Right hindlimb (tissue), 1 donor: ENCODE results near the gene MFN2.
"Not testable (repeated sequence)": the region's sequence is repeated elsewhere in the genome, so short reads cannot be mapped to it uniquely, and the experiment has no call there.

Experiments
- DNase-seq: peaks from one replicate; pipeline ENCODE4 v3.0.0-alpha.2; 2018

Gene MFN2

DNA sequence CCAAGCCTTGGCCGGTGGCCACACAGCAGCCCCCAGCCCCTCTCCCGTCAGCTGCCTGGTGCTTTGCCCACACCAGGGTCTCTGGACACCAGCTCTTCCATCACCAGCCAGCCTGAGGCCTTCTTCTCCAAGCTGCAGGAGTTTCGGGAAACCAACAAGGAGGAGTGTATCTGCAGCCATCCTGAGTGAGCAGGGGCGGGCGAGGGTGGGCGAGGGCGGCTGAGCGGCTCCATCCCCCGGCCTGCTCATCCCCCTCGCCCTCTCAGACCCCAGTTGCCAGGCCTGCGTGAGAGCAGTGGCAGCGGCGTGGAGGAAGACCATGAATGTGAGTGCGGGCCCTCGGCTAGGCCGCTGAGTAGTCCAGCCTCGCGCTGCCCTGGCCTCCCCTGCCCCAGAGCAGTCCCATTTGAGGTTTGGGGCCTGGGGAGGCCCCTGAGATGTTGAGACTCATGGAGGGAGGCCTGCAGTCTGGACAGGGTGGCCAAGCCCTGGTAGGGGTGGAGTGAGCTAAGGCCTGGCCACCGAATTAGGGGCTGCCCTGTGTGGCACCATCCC is 48.8 kb downstream of the MFN2 start:
- DNase-seq, result no peak

DNA sequence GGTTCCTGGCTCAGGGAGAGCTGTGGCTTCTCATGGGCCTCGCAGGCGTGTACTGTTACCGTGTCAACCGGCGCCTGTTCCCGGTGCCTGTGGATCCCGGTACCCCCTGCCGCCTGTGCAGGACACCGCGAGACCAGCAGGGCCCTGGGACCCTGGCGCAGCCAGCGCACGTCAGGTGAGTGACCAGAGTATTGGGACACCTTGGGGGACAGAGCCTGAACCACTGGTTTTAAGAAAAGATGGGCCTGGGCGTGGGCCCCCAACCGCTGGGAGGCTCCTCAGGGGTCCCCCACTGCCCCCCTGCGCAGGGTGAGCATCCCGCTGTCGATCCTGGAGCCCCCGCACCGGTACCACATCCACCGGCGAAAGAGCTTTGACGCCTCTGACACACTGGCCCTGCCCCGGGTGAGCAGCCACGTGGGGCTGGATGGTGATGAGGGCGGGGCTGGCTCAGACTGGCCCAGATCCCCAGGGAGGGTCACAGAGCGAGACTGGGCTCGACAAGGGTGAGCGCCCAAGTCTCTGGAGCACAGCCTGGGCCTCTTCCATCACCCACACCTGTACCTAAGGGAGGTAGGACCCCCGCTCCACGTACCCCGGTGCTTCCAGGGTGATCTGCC is 49.6 kb downstream of the MFN2 start:
- DNase-seq, result no peak

DNA sequence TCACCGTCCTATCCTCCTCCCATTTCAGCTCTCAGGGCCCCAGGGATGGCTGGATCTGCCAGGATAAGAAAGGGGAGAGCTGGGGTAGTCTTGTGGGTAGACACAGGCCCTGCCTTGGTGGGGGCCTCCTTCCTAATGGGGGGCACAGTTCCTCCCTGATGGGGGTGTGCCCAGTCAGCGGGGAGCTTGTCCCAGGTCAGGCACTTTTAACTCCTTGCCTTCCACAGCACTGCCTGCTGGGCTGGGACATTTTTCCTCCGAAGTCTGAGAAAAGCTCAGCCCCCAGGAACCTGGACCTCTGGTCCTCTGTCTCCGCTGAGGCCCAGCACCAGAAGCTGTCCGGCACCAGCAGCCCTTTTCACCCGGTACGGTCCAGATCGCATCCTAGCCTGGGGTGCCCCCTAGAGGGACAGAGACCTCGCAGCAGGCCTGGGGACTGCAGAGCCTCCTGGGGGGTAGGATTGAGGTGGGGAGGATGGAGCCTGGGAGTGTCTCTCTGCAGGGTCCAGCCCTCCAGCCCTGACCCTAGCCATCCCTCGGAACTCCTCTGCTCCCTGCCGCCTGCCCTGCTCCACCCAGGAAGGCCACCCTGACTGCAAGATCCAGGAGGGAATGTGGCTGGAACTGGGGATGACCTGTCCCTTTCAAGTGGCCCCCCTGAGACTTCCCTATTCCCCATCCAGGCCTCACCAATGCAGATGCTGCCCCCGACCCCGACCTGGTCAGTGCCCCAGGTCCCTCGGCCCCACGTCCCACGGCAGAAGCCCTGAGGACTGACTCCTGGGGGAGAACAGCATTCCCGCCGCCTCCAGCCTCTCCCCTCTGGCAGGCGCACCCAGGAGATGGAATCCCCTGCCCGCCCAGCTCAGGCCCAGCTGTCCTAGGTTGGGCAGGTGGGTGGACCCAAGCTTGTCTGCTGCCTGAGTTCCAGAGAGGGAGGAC is 51.1 kb downstream of the MFN2 start:
- DNase-seq, result no peak

GRCh38 chr1:12032161-12032621 is 51.9 kb downstream of the MFN2 start:
- no peak for DNase-seq

DNA sequence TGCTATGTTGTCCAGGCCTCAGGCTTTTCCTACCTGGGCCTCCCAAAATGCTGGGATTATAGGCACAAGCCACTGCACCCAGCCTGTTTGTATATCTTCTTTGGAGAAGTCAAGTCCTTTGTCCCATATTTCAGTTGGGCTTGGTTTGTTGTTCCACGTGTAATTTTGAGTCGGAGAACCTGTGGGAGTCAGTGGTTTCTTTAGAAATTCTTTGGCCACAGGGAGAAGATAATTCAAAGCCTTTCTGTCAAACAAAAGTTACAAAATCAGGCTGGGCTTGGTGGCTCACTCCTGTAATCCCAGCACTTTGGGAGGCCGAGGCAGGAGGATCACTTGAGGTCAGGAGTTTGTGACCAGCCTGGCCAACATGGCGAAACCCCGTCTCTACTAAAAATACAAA is 53.2 kb downstream of the MFN2 start:
- DNase-seq, result not testable (repeated sequence)

GRCh38 chr1:12034381-12034801 is 54.1 kb downstream of the MFN2 start:
- DNase-seq, result peak; percentile 79

DNA sequence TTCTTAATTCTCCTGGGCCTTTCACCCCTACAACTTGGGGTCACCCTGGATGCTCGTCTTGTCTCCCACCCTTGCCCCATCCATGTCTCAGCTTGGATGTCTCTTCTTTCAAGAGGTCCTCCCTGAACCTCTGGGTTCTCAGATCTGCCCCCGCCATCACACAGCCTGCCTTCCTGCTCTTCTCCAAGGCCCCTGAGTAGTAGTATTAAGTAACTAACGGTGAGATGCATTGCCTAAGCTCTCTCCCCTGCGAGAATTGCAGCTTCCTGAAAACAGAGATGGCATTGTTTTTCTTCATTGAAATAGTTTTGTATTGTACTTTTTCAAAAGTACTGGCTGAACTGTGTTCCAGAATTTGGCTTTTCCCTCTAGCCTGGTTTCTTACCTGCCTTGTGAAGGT is 55.1 kb downstream of the MFN2 start:
- DNase-seq, result no peak

DNA sequence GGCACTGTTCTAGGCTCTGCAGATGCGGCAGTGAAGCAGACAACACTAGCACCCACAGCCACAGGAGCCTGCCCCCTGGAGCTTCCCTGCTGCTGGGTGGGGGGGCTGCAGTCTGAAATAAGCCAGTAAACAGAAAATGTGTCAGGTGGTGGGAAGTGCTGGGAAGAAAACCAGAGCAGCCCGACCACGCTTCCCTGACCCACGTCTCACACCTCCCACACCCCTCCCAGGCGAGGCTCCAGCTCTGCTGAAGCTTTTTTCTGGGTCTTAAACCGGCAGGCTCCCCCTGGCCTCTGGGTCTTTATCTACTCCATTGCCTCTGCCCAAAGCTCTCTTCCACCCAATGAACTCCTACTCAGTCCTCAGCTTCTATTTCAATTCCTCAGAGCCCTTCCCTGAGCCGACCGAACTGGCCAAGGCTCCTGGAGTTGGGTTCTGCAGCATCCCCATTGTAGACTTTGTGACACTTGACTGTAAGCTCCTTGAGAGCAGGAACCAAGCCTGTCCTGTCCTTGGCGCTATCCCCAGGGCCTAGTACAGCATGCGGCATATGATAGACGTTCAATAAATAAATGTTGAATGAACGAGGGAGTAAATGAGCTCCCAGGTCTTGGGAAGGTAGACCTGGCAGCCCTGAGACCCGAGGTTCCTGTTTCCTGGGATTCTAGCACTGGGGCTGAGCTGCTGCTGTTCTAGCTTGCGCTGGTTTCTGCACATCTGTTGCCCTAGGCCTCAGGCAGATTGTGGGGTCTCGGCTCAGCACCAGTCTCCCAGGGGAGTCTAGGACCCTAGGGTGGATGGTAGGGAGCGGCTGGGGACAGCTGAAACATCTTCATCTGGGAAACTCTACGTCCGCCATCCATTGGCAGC is 57.5 kb downstream of the MFN2 start:
- DNase-seq, result no peak

GRCh38 chr1:12038356-12039163 is 58.3 kb downstream of the MFN2 start:
- no peak for DNase-seq

- DNase-seq, result no peak
Measured at GRCh38 chr1:12039164-12039525, 58.9 kb downstream of the MFN2 start.

DNA sequence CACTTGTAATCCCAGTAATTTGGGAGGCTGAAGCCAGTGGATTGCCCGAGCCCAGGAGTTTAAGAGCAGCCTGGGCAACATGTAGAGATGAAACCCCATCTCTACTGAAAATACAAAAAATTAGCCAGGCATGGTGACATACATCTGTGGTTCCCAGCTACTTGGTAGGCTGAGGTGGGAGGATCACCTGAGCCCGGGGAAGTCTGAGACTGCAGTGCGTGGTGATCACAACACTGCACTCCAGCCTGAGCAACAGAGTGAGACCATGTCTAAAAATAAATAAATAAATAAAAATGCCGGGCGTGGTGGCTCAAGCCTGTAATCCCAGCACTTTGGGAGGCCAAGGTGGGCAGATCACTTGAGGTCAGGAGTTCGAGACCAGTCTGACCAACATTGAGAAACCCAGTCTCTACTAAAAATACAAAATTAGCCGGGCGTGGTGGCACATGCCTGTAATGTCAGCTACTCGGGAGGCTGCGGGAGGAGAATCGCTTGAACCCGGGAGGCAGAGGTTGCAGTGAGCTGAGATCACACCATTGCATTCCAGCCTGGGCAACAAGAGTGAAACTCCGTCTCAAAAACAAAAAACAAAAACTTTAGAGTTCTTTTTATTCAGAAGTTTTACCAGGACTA is 59.7 kb downstream of the MFN2 start:
- DNase-seq, result not testable (repeated sequence)

- peak; percentile 78 for DNase-seq
Measured at GRCh38 chr1:12040457-12041051, 60.3 kb downstream of the MFN2 start.

- not testable (repeated sequence) for DNase-seq
Measured at GRCh38 chr1:12044187-12044877, 64.1 kb downstream of the MFN2 start.

DNA sequence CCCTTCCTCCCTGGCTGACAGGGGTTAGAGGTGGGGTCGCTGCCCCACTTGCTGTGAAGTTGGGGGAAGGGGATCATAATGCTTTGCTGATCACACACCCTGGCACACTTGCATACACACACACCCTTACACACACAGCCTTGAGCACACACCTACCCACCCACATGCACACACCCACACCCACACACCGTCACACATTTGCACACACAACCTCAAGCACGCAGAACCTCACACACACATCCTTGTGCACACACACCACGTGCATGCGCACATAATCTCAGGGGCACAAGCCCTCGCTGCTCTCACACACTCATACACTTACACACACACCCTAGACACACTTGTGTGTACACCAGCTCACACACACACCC is 66.5 kb downstream of the MFN2 start:
- no peak for DNase-seq

DNA sequence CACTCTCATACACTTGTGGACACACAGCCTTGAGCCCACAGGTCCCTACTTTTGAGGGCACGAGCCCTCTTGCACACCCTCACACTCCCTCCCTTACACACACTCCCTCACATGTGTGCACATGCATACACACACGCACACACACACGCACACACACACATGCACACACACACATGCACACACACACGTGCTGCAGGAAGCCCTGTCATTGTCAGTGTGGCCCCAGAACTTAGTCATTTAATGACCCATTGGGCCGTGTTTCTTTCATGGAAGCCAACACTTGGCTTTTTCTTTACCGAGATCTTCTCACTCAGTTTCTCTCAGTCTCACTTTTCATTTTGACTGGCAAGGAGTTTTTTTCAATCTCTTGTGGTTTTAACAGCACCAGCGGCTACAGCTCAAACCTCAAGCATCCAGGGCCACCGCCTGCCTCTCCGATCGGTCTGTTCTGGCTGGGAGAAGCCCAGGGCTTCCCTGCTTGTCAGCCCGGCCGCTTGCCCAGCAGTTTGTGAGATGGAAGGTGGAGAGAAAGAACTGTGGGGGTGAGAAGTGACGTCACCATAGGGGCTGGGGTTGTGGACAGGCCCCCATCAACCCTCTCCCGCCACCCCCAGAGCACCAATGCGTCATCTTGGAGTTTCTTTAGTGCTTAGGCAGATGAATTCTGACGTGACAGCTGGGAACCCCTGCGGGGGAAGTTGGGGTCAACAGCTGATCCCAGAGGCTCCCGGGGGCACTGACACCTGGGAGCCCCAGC is 67.1 kb downstream of the MFN2 start:
- no peak for DNase-seq

- DNase-seq, result peak; percentile 53
Measured at GRCh38 chr1:12048372-12048771, 68.1 kb downstream of the MFN2 start.

GRCh38 chr1:12049616-12050015 is 69.4 kb downstream of the MFN2 start:
- DNase-seq, result no peak

GRCh38 chr1:12051361-12051760 is 71.1 kb downstream of the MFN2 start:
- no peak for DNase-seq

DNA sequence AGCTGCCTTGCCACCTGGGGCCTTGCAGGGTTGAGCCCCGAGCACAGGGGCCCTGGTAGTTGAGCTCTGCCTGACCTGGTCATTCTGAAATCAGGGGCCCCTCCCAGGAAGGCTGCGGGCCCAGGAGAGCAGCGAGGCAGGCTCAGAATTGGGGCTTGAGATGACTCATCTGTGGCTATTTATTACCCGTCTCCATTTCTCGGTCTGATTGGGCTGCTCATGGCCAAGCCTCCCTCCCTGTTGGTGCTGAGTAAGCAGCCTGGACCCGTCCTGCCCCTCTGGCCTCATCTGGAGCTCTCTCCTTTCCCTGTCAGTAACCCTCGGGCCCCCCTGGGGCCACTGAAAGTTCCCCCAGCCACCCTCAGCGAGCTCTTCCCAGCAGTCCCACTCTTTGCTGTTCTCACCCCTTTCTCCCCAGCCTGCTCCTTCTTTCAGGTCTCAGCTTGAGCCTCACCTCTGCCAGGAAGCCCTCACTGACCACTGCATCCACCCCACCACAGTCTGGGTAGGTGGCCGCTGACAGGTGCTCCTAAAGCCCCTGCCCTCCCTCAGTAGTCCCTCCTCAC is 71.8 kb downstream of the MFN2 start:
- DNase-seq, result peak; percentile 62
